ENCODE measurements around the gene SMIM41.

- TF ChIP-seq CTCF (IDR thresholded peaks at IDR 0.05): peak; percentile 90 to 98 (median 91)
- TF ChIP-seq POLR2A (IDR thresholded peaks at IDR 0.05; ENCODE audit: low read depth): no peak
- TF ChIP-seq POLR2AphosphoS5 (IDR thresholded peaks at IDR 0.05): peak; percentile 30 to 46
Measured at GRCh38 chr12:52151837-52152783, 72.6 kb downstream of the SMIM41 start.
